ENCODE measurements around the gene NHS. TPM values are rescaled to one million over a fixed set of nuclear protein-coding genes. Genes with fewer than 3 reads are reported as not detected.

The NHS gene
- total and polyA plus RNA-seq, 2 of the 4 experiments (the other 2 are of a cell fraction) = 0.36 to 0.90 TPM

- Histone ChIP-seq H3K79me1 (ENCODE audit: low read depth in 1 of 2, low read length in 2 of 2) (no peaks in the 10 kb centered on the region), H3K9ac (ENCODE audit: low read depth, low read length) (no peak overlapping the region), H2AK5ac (ENCODE audit: low read depth, low read length) (no peak overlapping the region), H4K5ac (ENCODE audit: low read depth, low read length) (no peak overlapping the region), H3K36me3 (ENCODE audit: control insufficient read depth, insufficient read depth, low read length) (no peaks in the 10 kb centered on the region), H3K9me1 (ENCODE audit: insufficient read depth, low read length) (no peaks in the 10 kb centered on the region; the same call in 1 of the 2 replicates), H2BK5ac (ENCODE audit: low read depth, low read length, poor library complexity, severe bottlenecking) (no peak overlapping the region), H3K4ac (ENCODE audit: low read depth, low read length) (no peak overlapping the region), H2BK120ac (ENCODE audit: low read depth, low read length) (no peak overlapping the region), H3K27me3 (ENCODE audit: control insufficient read depth, insufficient read depth, low read length) (no peaks in the 10 kb centered on the region; the same call in none of the 2 replicates), H2BK20ac (ENCODE audit: low read depth, low read length) (no peak overlapping the region), H3K23ac (ENCODE audit: low read depth, low read length) (no peak overlapping the region), H3K4me3 (ENCODE audit: insufficient read depth, low read depth, low read length) (no peak overlapping the region), H4K8ac (ENCODE audit: low read depth in 2 of 2, low read length in 2 of 2) (no peak overlapping the region), H2BK15ac (ENCODE audit: low read depth, low read length) (no peak overlapping the region), H3K4me2 (ENCODE audit: low read depth, low read length) (no peak overlapping the region), H3K18ac (ENCODE audit: low read depth, low read length) (no peak overlapping the region), H4K20me1 (ENCODE audit: insufficient read depth, low read length) (no peaks in the 10 kb centered on the region), H3K9me3 (ENCODE audit: control insufficient read depth, insufficient read depth, low read length) (no peaks in the 10 kb centered on the region; the same call in 1 of the 2 replicates), H2AK9ac (replicated peaks; ENCODE audit: low read depth, low read length, poor library complexity) (no peak overlapping the region), H3K27ac (ENCODE audit: insufficient read depth, low read length) (no peak overlapping the region), H3K4me1 (ENCODE audit: control insufficient read depth, insufficient read depth, low read length) (no peaks in the 10 kb centered on the region), H3K14ac (replicated peaks; ENCODE audit: low read depth, low read length) (no peak overlapping the region), H2AFZ (replicated peaks; ENCODE audit: low read length, poor library complexity) (no peak overlapping the region), H3K56ac (ENCODE audit: extremely low read depth, insufficient read depth, low read length) (no peak overlapping the region), H4K91ac (ENCODE audit: insufficient read depth, low read depth, low read length) (no peak overlapping the region)
- CTCF ChIA-PET = no interaction called here
- TF ChIP-seq MAFK (IDR thresholded peaks at IDR 0.05; ENCODE audit: low read depth, low read length) (no peak), RCOR1 (IDR thresholded peaks at IDR 0.05; ENCODE audit: insufficient replicate concordance, low read length) (no peak), RAD21 (IDR thresholded peaks at IDR 0.05; ENCODE audit: low read length) (no peak), ELK1 (IDR thresholded peaks at IDR 0.05; ENCODE audit: borderline replicate concordance, low read depth, low read length) (no peak), CHD1 (IDR thresholded peaks at IDR 0.05; ENCODE audit: low read depth, low read length) (no peak), CEBPB (IDR thresholded peaks at IDR 0.05; ENCODE audit: low read depth, low read length) (no peak), FOS (IDR thresholded peaks at IDR 0.05; ENCODE audit: low read depth, low read length) (no peak), MXI1 (IDR thresholded peaks at IDR 0.05; ENCODE audit: borderline replicate concordance, low read depth, low read length) (no peak), NFE2L2 (IDR thresholded peaks at IDR 0.05; ENCODE audit: low read depth, low read length) (no peak), POLR2A (IDR thresholded peaks at IDR 0.05; ENCODE audit: low read depth, low read length) (no peak), SMC3 (IDR thresholded peaks at IDR 0.05; ENCODE audit: low read depth, low read length) (no peak), CTCF (conservative IDR thresholded peaks at IDR 0.05; ENCODE audit: low read depth, low read length) (no peak), MAZ (IDR thresholded peaks at IDR 0.05; ENCODE audit: borderline replicate concordance, low read depth, low read length) (no peak), BHLHE40 (IDR thresholded peaks at IDR 0.05; ENCODE audit: low read depth, low read length) (no peak), USF2 (IDR thresholded peaks at IDR 0.05; ENCODE audit: low read depth, low read length) (no peak), RFX5 (IDR thresholded peaks at IDR 0.05; ENCODE audit: low read depth, low read length) (no peak)
- POLR2A ChIA-PET (ENCODE audit: unreplicated experiment) = no interaction called here
- 100% methylated on average over 1 of the region's 3 CpGs; no CpG with 5 or more reads in 1 of the 2 experiments for WGBS, 2 experiments (ENCODE audit: extremely low coverage in 2 of 2, insufficient read length in 1 of 2)
- in situ Hi-C loops (cut with MboI; ENCODE audit: low sequenced_read_pairs) (no loop called here), dilution Hi-C loops (cut with HindIII; ENCODE audit: low sequenced_read_pairs, unreplicated experiment) (no loop called here), intact Hi-C loops (cut with micrococcal nuclease) (no loop called here)
- ATAC-seq (ENCODE audit: low read depth) (no peak), DNase-seq (no peak)
- BruUV-seq (replicated peaks) = no TSS peak
Observed at GRCh38 chrX:17622331-17622730, 247.3 kb downstream of the NHS start.
